ENCODE measurements around the gene SLC28A1.

DNA sequence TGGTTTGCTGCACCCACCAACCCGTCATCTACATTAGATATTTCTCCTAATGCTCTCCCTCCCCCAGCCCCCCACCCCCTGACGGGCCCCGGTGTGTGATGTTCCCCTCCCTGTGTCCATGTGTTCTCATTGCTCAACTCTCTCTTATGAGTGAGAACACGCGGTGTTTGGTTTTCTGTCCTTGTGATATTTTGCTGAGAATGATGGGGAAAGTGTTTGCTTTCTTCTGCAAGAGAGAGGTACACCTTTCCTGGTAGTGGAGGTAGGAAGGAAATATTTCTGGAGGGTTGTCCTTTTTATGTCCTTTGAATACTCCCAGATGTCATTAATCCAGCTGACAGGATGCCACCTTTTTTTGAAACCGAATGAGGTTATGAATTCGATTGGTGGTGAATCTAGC is 10.5 kb upstream of the SLC28A1 start:
- TF ChIP-seq, protein P1, sequence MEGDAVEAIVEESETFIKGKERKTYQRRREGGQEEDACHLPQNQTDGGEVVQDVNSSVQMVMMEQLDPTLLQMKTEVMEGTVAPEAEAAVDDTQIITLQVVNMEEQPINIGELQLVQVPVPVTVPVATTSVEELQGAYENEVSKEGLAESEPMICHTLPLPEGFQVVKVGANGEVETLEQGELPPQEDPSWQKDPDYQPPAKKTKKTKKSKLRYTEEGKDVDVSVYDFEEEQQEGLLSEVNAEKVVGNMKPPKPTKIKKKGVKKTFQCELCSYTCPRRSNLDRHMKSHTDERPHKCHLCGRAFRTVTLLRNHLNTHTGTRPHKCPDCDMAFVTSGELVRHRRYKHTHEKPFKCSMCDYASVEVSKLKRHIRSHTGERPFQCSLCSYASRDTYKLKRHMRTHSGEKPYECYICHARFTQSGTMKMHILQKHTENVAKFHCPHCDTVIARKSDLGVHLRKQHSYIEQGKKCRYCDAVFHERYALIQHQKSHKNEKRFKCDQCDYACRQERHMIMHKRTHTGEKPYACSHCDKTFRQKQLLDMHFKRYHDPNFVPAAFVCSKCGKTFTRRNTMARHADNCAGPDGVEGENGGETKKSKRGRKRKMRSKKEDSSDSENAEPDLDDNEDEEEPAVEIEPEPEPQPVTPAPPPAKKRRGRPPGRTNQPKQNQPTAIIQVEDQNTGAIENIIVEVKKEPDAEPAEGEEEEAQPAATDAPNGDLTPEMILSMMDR (IDR thresholded peaks at IDR 0.05): no peak
- TF ChIP-seq ZFX (IDR thresholded peaks at IDR 0.05; ENCODE audit: borderline replicate concordance): no peak

All from 22Rv1 (cell line).